Astrocyte (in vitro differentiated cells and primary cell): ENCODE results near the gene NES. TPM values are rescaled to one million over a fixed set of nuclear protein-coding genes. Genes with fewer than 3 reads are reported as not detected.
A peak's percentile ranks its signal among the peaks of the same experiment; 100 is the strongest.

Experiments used
- DNase-seq: peaks from one replicate; pipeline ENCODE4 v3.0.0-alpha.2; 2010; ENCODE audit warnings: low read depth
- FAIRE-seq: peaks from 2 replicates; lab custom pipeline; 2011; peaks lifted over from hg19 to GRCh38; lab: Jason Lieb, UNC
- H2AFZ ChIP-seq: 2 replicates; pipeline ENCODE4 v1.6.0; 2012; ENCODE audit warnings: low read depth, low read length, inconsistent platforms
- H3K27ac ChIP-seq: 2 replicates; pipeline ENCODE4 v1.5.1; 2011; ENCODE audit warnings: low read depth, low read length, inconsistent platforms
- H3K27me3 ChIP-seq: 2 replicates; pipeline ENCODE4 v1.6.0; 2011; ENCODE audit warnings: low read length, inconsistent platforms; ENCODE audit not compliant: insufficient read depth
- H3K36me3 ChIP-seq: 2 replicates; pipeline ENCODE4 v1.5.1; 2011; ENCODE audit warnings: low read length, inconsistent platforms; ENCODE audit not compliant: insufficient read depth
- H3K4me1 ChIP-seq: 2 replicates; pipeline ENCODE4 v1.5.1; 2011; ENCODE audit warnings: low read length, inconsistent platforms; ENCODE audit not compliant: insufficient read depth
- H3K4me2 ChIP-seq: 2 replicates; pipeline ENCODE4 v1.6.0; 2012; ENCODE audit warnings: low read length, inconsistent platforms
- H3K4me3 ChIP-seq: 2 replicates; pipeline ENCODE4 v1.5.1; 2011; ENCODE audit warnings: low read depth, mild to moderate bottlenecking, low read length, inconsistent platforms; ENCODE audit not compliant: insufficient read depth
- H3K79me2 ChIP-seq: 2 replicates; pipeline ENCODE4 v1.6.0; 2012; ENCODE audit warnings: mild to moderate bottlenecking, low read length, inconsistent platforms; ENCODE audit not compliant: insufficient read depth
- H3K9ac ChIP-seq: 2 replicates; pipeline ENCODE4 v1.6.0; 2012; ENCODE audit warnings: mild to moderate bottlenecking, low read length, inconsistent platforms
- H3K9me3 ChIP-seq: 2 replicates; pipeline ENCODE4 v1.5.1; 2012; ENCODE audit warnings: low read depth, mild to moderate bottlenecking, low read length, inconsistent platforms; ENCODE audit not compliant: insufficient read depth
- H4K20me1 ChIP-seq: 2 replicates; pipeline ENCODE4 v1.6.0; 2012; ENCODE audit warnings: low read length, inconsistent platforms; ENCODE audit not compliant: insufficient read depth
- H3K27ac Mint-ChIP-seq: one replicate; pipeline ENCODE4 v1.8.0; 2021; ENCODE audit warnings: mild to moderate bottlenecking, mixed read lengths; ENCODE audit not compliant: unreplicated experiment
- H3K27me3 Mint-ChIP-seq: one replicate; pipeline ENCODE4 v1.8.0; 2021; ENCODE audit warnings: low read depth, mixed read lengths; ENCODE audit not compliant: unreplicated experiment
- H3K36me3 Mint-ChIP-seq: one replicate; pipeline ENCODE4 v1.8.0; 2021; ENCODE audit warnings: low read depth, mixed read lengths; ENCODE audit not compliant: unreplicated experiment
- H3K4me1 Mint-ChIP-seq: one replicate; pipeline ENCODE4 v1.8.0; 2021; ENCODE audit warnings: low read depth, mixed read lengths; ENCODE audit not compliant: unreplicated experiment
- H3K4me3 Mint-ChIP-seq: one replicate; pipeline ENCODE4 v1.8.0; 2021; ENCODE audit warnings: mild to moderate bottlenecking, moderate library complexity, mixed read lengths; ENCODE audit not compliant: unreplicated experiment
- H3K9me3 Mint-ChIP-seq: one replicate; pipeline ENCODE4 v1.8.0; 2021; ENCODE audit warnings: mild to moderate bottlenecking, mixed read lengths; ENCODE audit not compliant: unreplicated experiment
- EZH2 ChIP-seq: IDR thresholded peaks from 2 replicates; pipeline ENCODE4 v1.6.1; 2012; ENCODE audit warnings: mild to moderate bottlenecking, low read length, inconsistent platforms; ENCODE audit not compliant: insufficient read depth
- total RNA-seq: library from RNA; stranded (reverse); gene quantifications from 2 replicates; pipeline ENCODE4 v1.2.1, GENCODE V29; 2021
- TF ChIP-seq, protein P1 (sequence below): IDR thresholded peaks from 2 replicates; pipeline ENCODE4 v1.5.1; 2011; ENCODE audit warnings: low read depth, mild to moderate bottlenecking, inconsistent platforms, low read length, moderate library complexity; ENCODE audit not compliant: insufficient read depth

The NES gene
- total RNA-seq, 1 donor from 2014 or later, result 310 TPM

DNA sequence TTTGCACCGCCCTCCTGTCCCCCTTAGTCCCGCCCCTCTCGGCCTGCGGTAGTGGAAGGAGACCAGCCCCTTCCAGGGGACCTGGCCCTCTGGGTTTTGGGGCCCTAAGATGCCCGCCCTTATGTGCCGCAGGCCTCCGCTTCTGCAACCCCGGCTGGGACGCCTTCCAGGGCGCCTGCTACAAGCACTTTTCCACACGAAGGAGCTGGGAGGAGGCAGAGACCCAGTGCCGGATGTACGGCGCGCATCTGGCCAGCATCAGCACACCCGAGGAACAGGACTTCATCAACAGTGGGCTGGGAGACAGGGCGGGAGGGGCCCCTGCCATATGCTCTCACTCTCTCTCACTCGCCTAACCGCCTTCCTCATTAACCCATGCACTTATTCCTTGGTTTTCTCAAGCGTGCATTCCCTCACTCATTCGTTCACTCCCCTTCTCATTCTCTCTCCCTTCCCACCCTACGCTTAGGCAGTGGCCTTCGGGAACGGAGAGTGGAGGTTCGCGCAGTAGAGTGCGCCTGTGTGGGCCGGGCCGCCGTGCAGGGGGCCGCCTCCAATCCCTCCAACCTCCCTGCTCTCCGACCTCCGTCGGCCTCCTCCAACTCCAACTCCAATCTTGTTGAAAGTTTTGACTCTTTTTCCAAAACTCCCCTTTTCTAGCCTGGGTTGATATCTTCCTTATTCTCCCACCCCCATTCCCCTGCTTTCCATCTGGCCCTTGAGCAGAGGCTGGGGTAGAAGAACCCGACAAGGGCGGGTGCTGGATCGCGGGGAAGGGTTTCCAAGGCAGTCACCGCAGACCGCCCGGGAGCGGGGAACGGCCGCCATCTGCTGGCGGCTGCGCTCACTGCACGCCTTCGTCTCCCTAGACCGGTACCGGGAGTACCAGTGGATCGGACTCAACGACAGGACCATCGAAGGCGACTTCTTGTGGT is 20.1 kb downstream of the NES start:
- TF ChIP-seq, protein P1, sequence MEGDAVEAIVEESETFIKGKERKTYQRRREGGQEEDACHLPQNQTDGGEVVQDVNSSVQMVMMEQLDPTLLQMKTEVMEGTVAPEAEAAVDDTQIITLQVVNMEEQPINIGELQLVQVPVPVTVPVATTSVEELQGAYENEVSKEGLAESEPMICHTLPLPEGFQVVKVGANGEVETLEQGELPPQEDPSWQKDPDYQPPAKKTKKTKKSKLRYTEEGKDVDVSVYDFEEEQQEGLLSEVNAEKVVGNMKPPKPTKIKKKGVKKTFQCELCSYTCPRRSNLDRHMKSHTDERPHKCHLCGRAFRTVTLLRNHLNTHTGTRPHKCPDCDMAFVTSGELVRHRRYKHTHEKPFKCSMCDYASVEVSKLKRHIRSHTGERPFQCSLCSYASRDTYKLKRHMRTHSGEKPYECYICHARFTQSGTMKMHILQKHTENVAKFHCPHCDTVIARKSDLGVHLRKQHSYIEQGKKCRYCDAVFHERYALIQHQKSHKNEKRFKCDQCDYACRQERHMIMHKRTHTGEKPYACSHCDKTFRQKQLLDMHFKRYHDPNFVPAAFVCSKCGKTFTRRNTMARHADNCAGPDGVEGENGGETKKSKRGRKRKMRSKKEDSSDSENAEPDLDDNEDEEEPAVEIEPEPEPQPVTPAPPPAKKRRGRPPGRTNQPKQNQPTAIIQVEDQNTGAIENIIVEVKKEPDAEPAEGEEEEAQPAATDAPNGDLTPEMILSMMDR, result peak; percentile 81
- TF ChIP-seq EZH2, result peak; percentile 96
- Histone ChIP-seq H3K4me3 (peak overlapping the region; percentile 31), H2AFZ (no peak overlapping the region), H3K79me2 (no peaks in the 10 kb centered on the region), H3K27ac (no peak overlapping the region), H3K27me3 (peaks cover 27% of the 10 kb centered on the region), H4K20me1 (peaks cover 3% of the 10 kb centered on the region), H3K4me1 (peaks cover 37% of the 10 kb centered on the region), H3K9me3 (no peaks in the 10 kb centered on the region), H3K4me2 (peak overlapping the region; percentile 83), H3K9ac (peak overlapping the region; percentile 32), H3K36me3 (no peaks in the 10 kb centered on the region)
- Mint-ChIP-seq H3K27ac (no peak overlapping the region), H3K4me1 (peaks cover 31% of the 10 kb centered on the region), H3K36me3 (peaks cover 6% of the 10 kb centered on the region), H3K4me3 (no peak overlapping the region), H3K9me3 (peaks cover 2% of the 10 kb centered on the region), H3K27me3 (peaks cover 46% of the 10 kb centered on the region)
- no peak for DNase-seq
- FAIRE-seq, result no peak

DNA sequence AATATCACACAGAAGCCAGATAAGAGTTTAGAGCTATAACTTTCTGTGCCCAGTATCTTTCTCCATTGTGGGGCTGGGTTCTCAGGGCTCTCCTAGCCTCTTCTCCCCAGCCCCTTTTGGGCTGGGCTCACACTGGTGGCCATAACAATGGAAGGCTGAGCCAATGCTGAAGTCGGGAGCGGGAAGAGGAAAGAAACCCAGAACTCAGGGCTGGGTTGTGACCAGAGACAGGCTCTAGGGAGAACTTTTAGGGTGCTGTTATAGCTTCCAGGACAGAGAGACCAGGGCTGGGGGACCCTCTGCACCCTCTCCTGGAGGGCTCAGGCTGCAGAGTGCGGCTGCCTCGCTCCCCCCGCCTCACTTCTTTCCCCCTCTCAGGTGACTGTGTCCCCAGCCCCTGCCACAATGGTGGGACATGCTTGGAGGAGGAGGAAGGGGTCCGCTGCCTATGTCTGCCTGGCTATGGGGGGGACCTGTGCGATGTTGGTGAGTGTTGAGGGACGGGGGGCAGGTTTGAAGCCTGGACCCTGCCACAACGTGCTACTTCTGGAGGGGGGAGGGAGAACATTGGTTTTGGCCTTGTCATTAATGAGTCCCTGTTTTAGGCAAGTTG is 21.2 kb downstream of the NES start:
- Mint-ChIP-seq H3K4me1 (peaks cover 21% of the 10 kb centered on the region), H3K27me3 (peaks cover 53% of the 10 kb centered on the region), H3K27ac (no peak overlapping the region), H3K36me3 (peaks cover 7% of the 10 kb centered on the region), H3K9me3 (peaks cover 2% of the 10 kb centered on the region), H3K4me3 (no peak overlapping the region)
- no peak overlapping the region for H2AFZ ChIP-seq
- no peaks in the 10 kb centered on the region for H3K9me3 ChIP-seq
- FAIRE-seq, result no peak
- no peaks in the 10 kb centered on the region for H3K36me3 ChIP-seq
- no peak overlapping the region for H3K9ac ChIP-seq
- H3K4me2 ChIP-seq, result no peak overlapping the region
- no peak overlapping the region for H3K4me3 ChIP-seq
- H3K79me2 ChIP-seq, result no peaks in the 10 kb centered on the region
- peaks cover 3% of the 10 kb centered on the region for H4K20me1 ChIP-seq
- no peak for DNase-seq
- no peak overlapping the region for H3K27ac ChIP-seq
- H3K4me1 ChIP-seq, result peaks cover 27% of the 10 kb centered on the region
- no peak for TF ChIP-seq EZH2
- TF ChIP-seq, protein P1, result no peak
- peaks cover 32% of the 10 kb centered on the region for H3K27me3 ChIP-seq
